H1 (cell line): ENCODE data around the gene KANSL1. TPM values are rescaled to one million over a fixed set of nuclear protein-coding genes. Genes with fewer than 3 reads are reported as not detected.

Experiments used
- CTCF ChIA-PET: fragments of 300-600 bp; sonication (Branson Sonifier 250); formaldehyde crosslinking; loops from one replicate; lab custom pipeline; 2021; ENCODE audit not compliant: partially characterized antibody; lab: Charles Lee
- POLR2A ChIA-PET: fragments of 300-600 bp; sonication (Branson Sonifier 250); formaldehyde crosslinking; loops from one replicate; lab custom pipeline; 2021; ENCODE audit warnings: inconsistent platforms; ENCODE audit not compliant: partially characterized antibody; lab: Charles Lee
- DNase-seq, 2 experiments: peaks; one replicate each; pipeline versions ENCODE4 v3.0.0 to v3.0.0-alpha.2; 2010 to 2022; ENCODE audit warnings: low spot score in 2 of 2, low read depth in 1 of 2, mixed read lengths in 1 of 2
- FAIRE-seq: peaks from 2 replicates; lab custom pipeline; 2011; peaks lifted over from hg19 to GRCh38; lab: Jason Lieb, UNC
- H2AFZ ChIP-seq: 2 replicates; pipeline ENCODE4 v1.8.1; 2012; ENCODE audit warnings: low read length, inconsistent platforms
- H2AK5ac ChIP-seq: 2 replicates; pipeline ENCODE4 v1.6.1; 2013; ENCODE audit warnings: low read depth, low read length
- H2BK120ac ChIP-seq: replicated peaks from 2 replicates; pipeline ENCODE3; 2013; ENCODE audit warnings: low read depth, low read length, inconsistent platforms
- H2BK12ac ChIP-seq: 2 replicates; pipeline ENCODE4 v1.6.1; 2013; ENCODE audit warnings: low read depth, low read length
- H2BK15ac ChIP-seq: 2 replicates; pipeline ENCODE4 v1.6.1; 2013; ENCODE audit warnings: low read length
- H2BK20ac ChIP-seq: 2 replicates; pipeline ENCODE4 v1.6.1; 2013; ENCODE audit warnings: low read length
- H2BK5ac ChIP-seq: 2 replicates; pipeline ENCODE4 v1.6.1; 2013; ENCODE audit warnings: low read depth, low read length
- H3K14ac ChIP-seq: 2 replicates; pipeline ENCODE4 v1.6.1; 2013; ENCODE audit warnings: inconsistent platforms; ENCODE audit not compliant: insufficient read length
- H3K18ac ChIP-seq: 2 replicates; pipeline ENCODE4 v1.6.1; 2013; ENCODE audit warnings: low read length; ENCODE audit errors: extremely low read depth
- H3K23ac ChIP-seq: 2 replicates; pipeline ENCODE4 v1.6.1; 2013; ENCODE audit warnings: inconsistent platforms; ENCODE audit not compliant: insufficient read length
- H3K23me2 ChIP-seq: 2 replicates; pipeline ENCODE4 v1.6.1; 2013; ENCODE audit warnings: low read depth, low read length
- H3K27ac ChIP-seq: 2 replicates; pipeline ENCODE4 v1.6.1; 2011; ENCODE audit warnings: low read depth, low read length, inconsistent platforms
- H3K27me3 ChIP-seq, 4 experiments: replicated peaks in 1 of 4; 1 replicate in 1 of 4; 2 replicates in 3 of 4; pipeline versions ENCODE4 v1.6.1 to v1.8.1; 2011 to 2013; ENCODE audit warnings: low read length in 3 of 4, mild to moderate bottlenecking in 3 of 4, inconsistent platforms in 2 of 4, mixed read lengths in 2 of 4, moderate library complexity in 1 of 4; ENCODE audit not compliant: control insufficient read depth in 3 of 4, insufficient read depth in 3 of 4; ENCODE audit errors: extremely low read depth in 1 of 4
- H3K36me3 ChIP-seq, 4 experiments: 2 replicates each; pipeline versions ENCODE4 v1.6.1 to v1.8.1; 2011 to 2013; ENCODE audit warnings: mild to moderate bottlenecking in 4 of 4, low read length in 3 of 4, moderate library complexity in 2 of 4, control low read depth in 1 of 4, inconsistent platforms in 1 of 4; ENCODE audit not compliant: insufficient read depth in 4 of 4, control insufficient read depth in 2 of 4
- H3K4ac ChIP-seq: replicated peaks from 2 replicates; pipeline ENCODE3; 2013; ENCODE audit warnings: low read length, low read depth, mixed read lengths, inconsistent platforms; ENCODE audit not compliant: insufficient read length
- H3K4me1 ChIP-seq, 4 experiments: replicated peaks in 1 of 4; 1 replicate in 1 of 4; 2 replicates in 3 of 4; pipeline versions ENCODE4 v1.6.1 to v1.8.1; 2011 to 2013; ENCODE audit warnings: low read length in 3 of 4, inconsistent platforms in 2 of 4, mixed read lengths in 1 of 4; ENCODE audit not compliant: insufficient read depth in 4 of 4, control insufficient read depth in 3 of 4
- H3K4me2 ChIP-seq, 2 experiments: 2 replicates each; pipeline versions ENCODE4 v1.6.1 to v1.8.1; 2011 to 2013; ENCODE audit warnings: low read depth in 2 of 2, low read length in 2 of 2, control low read depth in 1 of 2, inconsistent platforms in 1 of 2, mild to moderate bottlenecking in 1 of 2; ENCODE audit not compliant: insufficient read depth in 1 of 2
- H3K4me3 ChIP-seq, 4 experiments: fragments of 200-600, 300-600 bp in 1 of 4; sonication (generic), shearing (Covaris generic), sonication (Bioruptor Twin) in 1 of 4; 2 replicates each; pipeline versions ENCODE4 v1.5.1 to v1.8.1; 2011 to 2016; ENCODE audit warnings: low read length in 4 of 4, low read depth in 3 of 4, control low read depth in 2 of 4, inconsistent platforms in 2 of 4, mild to moderate bottlenecking in 2 of 4, mixed read lengths in 1 of 4, moderate library complexity in 1 of 4; ENCODE audit not compliant: insufficient read depth in 2 of 4; ENCODE audit errors: extremely low read depth in 1 of 4
- H3K56ac ChIP-seq: replicated peaks from 2 replicates; pipeline ENCODE3; 2013; ENCODE audit warnings: low read depth, mild to moderate bottlenecking, mixed read lengths, low read length, inconsistent platforms; ENCODE audit not compliant: insufficient read length
- H3K79me1 ChIP-seq: 2 replicates; pipeline ENCODE4 v1.6.1; 2013; ENCODE audit warnings: low read depth, low read length, control low read depth
- H3K79me2 ChIP-seq, 2 experiments: 2 replicates each; pipeline versions ENCODE4 v1.6.1 to v1.8.1; 2012 to 2013; ENCODE audit warnings: low read length in 2 of 2, mild to moderate bottlenecking in 2 of 2, inconsistent platforms in 1 of 2; ENCODE audit not compliant: insufficient read depth in 2 of 2, control insufficient read depth in 1 of 2
- H3K9ac ChIP-seq, 4 experiments: replicated peaks in 1 of 4; 1 replicate in 1 of 4; 2 replicates in 3 of 4; pipeline versions ENCODE4 v1.6.1 to v1.8.1; 2011 to 2013; ENCODE audit warnings: low read depth in 3 of 4, low read length in 3 of 4, control low read depth in 2 of 4, mild to moderate bottlenecking in 2 of 4, moderate library complexity in 2 of 4, inconsistent platforms in 1 of 4; ENCODE audit errors: extremely low read depth in 1 of 4
- H3K9me3 ChIP-seq, 2 experiments: 2 replicates each; pipeline versions ENCODE4 v1.6.1 to v1.8.1; 2012 to 2013; ENCODE audit warnings: mild to moderate bottlenecking in 2 of 2, moderate library complexity in 2 of 2, control low read depth in 1 of 2, inconsistent platforms in 1 of 2, low read depth in 1 of 2, low read length in 1 of 2, mixed read lengths in 1 of 2; ENCODE audit not compliant: insufficient read depth in 2 of 2
- H4K20me1 ChIP-seq, 2 experiments: replicated peaks in 1 of 2; 2 replicates each; pipeline versions ENCODE3 to v1.8.1; 2011 to 2013; ENCODE audit warnings: inconsistent platforms in 2 of 2, low read length in 2 of 2, mild to moderate bottlenecking in 1 of 2; ENCODE audit not compliant: insufficient read depth in 2 of 2, control insufficient read depth in 1 of 2
- H4K5ac ChIP-seq: 2 replicates; pipeline ENCODE4 v1.6.1; 2013; ENCODE audit warnings: low read length, low read depth, mixed read lengths, inconsistent platforms; ENCODE audit not compliant: insufficient read length
- H4K8ac ChIP-seq: 2 replicates; pipeline ENCODE4 v1.8.0; 2013; ENCODE audit warnings: mild to moderate bottlenecking, moderate library complexity, low read length, inconsistent platforms; ENCODE audit not compliant: insufficient read depth; ENCODE audit errors: extremely low read depth
- H4K91ac ChIP-seq: replicated peaks from 2 replicates; pipeline ENCODE3; 2013; ENCODE audit warnings: low read length, mixed read lengths, inconsistent platforms; ENCODE audit not compliant: insufficient read length
- CEBPB ChIP-seq: IDR thresholded peaks from 2 replicates; pipeline ENCODE4 v1.6.1; 2012; ENCODE audit warnings: low read depth, low read length
- CREB1 ChIP-seq: IDR thresholded peaks from 2 replicates; pipeline ENCODE4 v1.6.1; 2012; ENCODE audit warnings: inconsistent platforms
- POLR2AphosphoS5 ChIP-seq: IDR thresholded peaks from 2 replicates; pipeline ENCODE4 v1.6.1; 2011; ENCODE audit warnings: low read depth, low read length
- RBBP5 ChIP-seq: IDR thresholded peaks from 2 replicates; pipeline ENCODE4 v1.7.1; 2012; ENCODE audit warnings: low read depth, mild to moderate bottlenecking, inconsistent platforms, low read length, moderate library complexity, borderline replicate concordance
- RFX5 ChIP-seq: IDR thresholded peaks from 2 replicates; pipeline ENCODE4 v1.6.1; 2011; ENCODE audit warnings: low read depth, low read length, improper control_type of control experiment, borderline replicate concordance
- RXRA ChIP-seq: IDR thresholded peaks from 2 replicates; pipeline ENCODE4 v1.6.1; 2011; ENCODE audit warnings: low read depth, mild to moderate bottlenecking, low read length, moderate library complexity; ENCODE audit not compliant: insufficient read depth
- SIRT6 ChIP-seq: IDR thresholded peaks from one replicate; pipeline ENCODE4 v1.7.1; 2012; ENCODE audit warnings: low read length, inconsistent platforms
- WGBS, 2 experiments: shearing (Covaris generic) in 1 of 2; methylation state at CpG; one replicate each; pipeline versions ENCODE4 v1.1.6 to v1.1.7; 2013 to 2015; ENCODE audit warnings: low lambda C conversion rate in 2 of 2, mixed read lengths in 2 of 2, inconsistent platforms in 1 of 2, low coverage in 1 of 2, missing lambda C conversion rate in 1 of 2; ENCODE audit not compliant: insufficient replicate concordance in 2 of 2, insufficient coverage in 1 of 2, insufficient read length in 1 of 2; ENCODE audit errors: extremely low coverage in 1 of 2, missing lambda C conversion rate in 1 of 2; 5-methylcytosine and 5-hydroxymethylcytosine counted together
- polyA plus RNA-seq, 7 experiments: library from polyadenylated mRNA; depleted of rRNA in 3 of 7; stranded (reverse) in 5 of 7; unstranded in 2 of 7; fragments of >200 nt in 5 of 7; fragments of 200-250 nt in 2 of 7; gene quantifications; 1 replicate in 5 of 7; 2 replicates in 1 of 7; 4 replicates in 1 of 7; pipeline versions ENCODE4 v1.2.1 to v1.2.3, GENCODE V29; 2011 to 2013; ENCODE audit warnings: missing spikeins in 2 of 7, mixed read lengths in 2 of 7
- total RNA-seq: library from RNA; stranded (reverse); fragmentation: NEBNext Ultra II Directional; extraction: Animal tissue kit (Norgen Biotek cat#: 25700); gene quantifications from 2 replicates; pipeline ENCODE4 v1.2.1, GENCODE V29; 2021

Gene KANSL1
- total and polyA plus RNA-seq, 2 of the 8 experiments (the other 6 are each of a cell fraction or from before 2014, with no cell fraction given): 34.0 to 128 TPM

DNA sequence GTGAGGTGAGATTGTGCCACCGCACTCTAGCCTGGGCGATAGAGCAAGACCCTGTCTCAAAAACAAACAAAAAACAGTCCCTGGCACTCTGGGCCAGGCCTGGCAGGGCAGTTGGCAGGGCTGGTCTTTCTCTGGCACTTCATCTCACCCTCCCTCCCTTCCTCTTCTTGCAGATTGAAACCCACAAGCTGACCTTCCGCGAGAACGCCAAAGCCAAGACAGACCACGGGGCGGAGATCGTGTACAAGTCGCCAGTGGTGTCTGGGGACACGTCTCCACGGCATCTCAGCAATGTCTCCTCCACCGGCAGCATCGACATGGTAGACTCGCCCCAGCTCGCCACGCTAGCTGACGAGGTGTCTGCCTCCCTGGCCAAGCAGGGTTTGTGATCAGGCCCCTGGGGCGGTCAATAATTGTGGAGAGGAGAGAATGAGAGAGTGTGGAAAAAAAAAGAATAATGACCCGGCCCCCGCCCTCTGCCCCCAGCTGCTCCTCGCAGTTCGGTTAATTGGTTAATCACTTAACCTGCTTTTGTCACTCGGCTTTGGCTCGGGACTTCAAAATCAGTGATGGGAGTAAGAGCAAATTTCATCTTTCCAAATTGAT lies 169.3 kb downstream of the KANSL1 start:
- no peak overlapping the region for H2BK12ac ChIP-seq
- no peak overlapping the region for H3K23ac ChIP-seq
- 93% methylated on average over 21 of the region's 24 CpGs; no CpG with 5 or more reads in 1 of the 2 experiments for WGBS, 2 experiments
- H3K79me2 ChIP-seq: no peaks in the 10 kb centered on the region
- H2BK120ac ChIP-seq: no peak overlapping the region
- no peaks in the 10 kb centered on the region for H3K27me3 ChIP-seq
- CTCF ChIA-PET: interaction anchor here (0.7 to 1.4 kb wide), 3 partner anchors 11 to 439 kb away, joined by 3 to 4 read pairs (median 3); no protein-coding TSS in a partner anchor
- FAIRE-seq (no peak), DNase-seq (no peak)
- POLR2A ChIA-PET: interaction anchor here (0.6 kb wide), 2 partner anchors 42 to 216 kb away, joined by 3 read pairs; no protein-coding TSS in a partner anchor
- H2BK5ac ChIP-seq: no peak overlapping the region
- no peak overlapping the region for H4K5ac ChIP-seq
- H4K8ac ChIP-seq: no peak overlapping the region; the same call in 1 of the 2 replicates
- no peak overlapping the region for H3K9ac ChIP-seq
- no peak overlapping the region for H4K91ac ChIP-seq
- no peak overlapping the region for H2BK20ac ChIP-seq
- no peak overlapping the region for H3K4me3 ChIP-seq
- no peak overlapping the region for H3K14ac ChIP-seq
- no peak overlapping the region for H3K18ac ChIP-seq
- no peaks in the 10 kb centered on the region for H3K23me2 ChIP-seq
- no peak overlapping the region for H2AK5ac ChIP-seq
- no peak overlapping the region for H3K27ac ChIP-seq
- H2BK15ac ChIP-seq: no peak overlapping the region
- no peaks in the 10 kb centered on the region for H3K79me1 ChIP-seq
- H4K20me1 ChIP-seq: peaks cover 1 to 5% of the 10 kb centered on the region in 2 experiments
- H3K9me3 ChIP-seq: no peaks in the 10 kb centered on the region
- TF ChIP-seq RBBP5: no peak
- TF ChIP-seq SIRT6: no peak
- no peak for TF ChIP-seq CEBPB
- TF ChIP-seq POLR2AphosphoS5: no peak
- TF ChIP-seq RXRA: no peak
- no peak for TF ChIP-seq RFX5
- TF ChIP-seq CREB1: no peak
- no peak overlapping the region for H2AFZ ChIP-seq
- H3K56ac ChIP-seq: no peak overlapping the region
- peaks cover 3 to 15% (median 6%) of the 10 kb centered on the region in 4 experiments for H3K4me1 ChIP-seq
- peaks cover 0 to 3% (median 0%) of the 10 kb centered on the region in 4 experiments; a peak in 1 of 8 replicates for H3K36me3 ChIP-seq
- H3K4me2 ChIP-seq: no peak overlapping the region
- no peak overlapping the region for H3K4ac ChIP-seq
